Thoracic aorta (tissue), 2 donors: Measurements from ENCODE around the gene PIP4K2B. TPM values are rescaled to one million over a fixed set of nuclear protein-coding genes. Genes with fewer than 3 reads are reported as not detected.

Experiments
- ATAC-seq: fragments of 150-250 bp; one replicate; pipeline ENCODE4 v1.8.0; 2017; ENCODE audit warnings: low read depth; ENCODE audit not compliant: insufficient number of reproducible peaks, low FRiP score
- DNase-seq: peaks from one replicate; pipeline ENCODE4 v3.0.0-alpha.2; 2020; ENCODE audit warnings: low spot score
- H3K27ac ChIP-seq, 2 donors: fragments of 200-600 bp; sonication (generic); 1 replicate in 1 of 2; 2 replicates in 1 of 2; pipeline ENCODE4 v1.5.1; 2016; ENCODE audit warnings: mild to moderate bottlenecking in 2 of 2, moderate library complexity in 2 of 2
- H3K27me3 ChIP-seq: fragments of 200-600 bp; sonication (generic); replicated peaks from 2 replicates; pipeline ENCODE4 v1.6.0; 2016; ENCODE audit warnings: mild to moderate bottlenecking; ENCODE audit not compliant: insufficient read depth
- H3K36me3 ChIP-seq: fragments of 200-600 bp; sonication (generic); one replicate; pipeline ENCODE4 v1.5.1; 2016
- H3K4me1 ChIP-seq, 2 donors: fragments of 200-600 bp; sonication (generic); 1 replicate in 1 of 2; 2 replicates in 1 of 2; pipeline versions ENCODE4 v1.5.1 to v1.6.0; 2016; ENCODE audit warnings: low read depth in 2 of 2, mild to moderate bottlenecking in 1 of 2; ENCODE audit not compliant: control insufficient read depth in 1 of 2
- H3K4me3 ChIP-seq: fragments of 200-600 bp; sonication (generic); 2 replicates; pipeline ENCODE4 v1.5.1; 2016; ENCODE audit warnings: mild to moderate bottlenecking
- H3K9me3 ChIP-seq: fragments of 200-600 bp; sonication (generic); 2 replicates; pipeline ENCODE4 v1.5.1; 2016
- total RNA-seq, 2 donors: library from RNA; depleted of rRNA; stranded (reverse); fragments of >200 nt; gene quantifications; one replicate each; pipeline versions ENCODE4 v1.1.0 to v1.2.3, GENCODE V29; 2016
- TF ChIP-seq, protein P1 (sequence below): fragments of 200-600 bp; sonication (generic); IDR thresholded peaks from one replicate; pipeline ENCODE4 v1.5.1; 2019; ENCODE audit warnings: antibody characterized with exemption

The PIP4K2B gene
- 10 to 100 TPM; 56.9 to 82.0 TPM for total RNA-seq

DNA sequence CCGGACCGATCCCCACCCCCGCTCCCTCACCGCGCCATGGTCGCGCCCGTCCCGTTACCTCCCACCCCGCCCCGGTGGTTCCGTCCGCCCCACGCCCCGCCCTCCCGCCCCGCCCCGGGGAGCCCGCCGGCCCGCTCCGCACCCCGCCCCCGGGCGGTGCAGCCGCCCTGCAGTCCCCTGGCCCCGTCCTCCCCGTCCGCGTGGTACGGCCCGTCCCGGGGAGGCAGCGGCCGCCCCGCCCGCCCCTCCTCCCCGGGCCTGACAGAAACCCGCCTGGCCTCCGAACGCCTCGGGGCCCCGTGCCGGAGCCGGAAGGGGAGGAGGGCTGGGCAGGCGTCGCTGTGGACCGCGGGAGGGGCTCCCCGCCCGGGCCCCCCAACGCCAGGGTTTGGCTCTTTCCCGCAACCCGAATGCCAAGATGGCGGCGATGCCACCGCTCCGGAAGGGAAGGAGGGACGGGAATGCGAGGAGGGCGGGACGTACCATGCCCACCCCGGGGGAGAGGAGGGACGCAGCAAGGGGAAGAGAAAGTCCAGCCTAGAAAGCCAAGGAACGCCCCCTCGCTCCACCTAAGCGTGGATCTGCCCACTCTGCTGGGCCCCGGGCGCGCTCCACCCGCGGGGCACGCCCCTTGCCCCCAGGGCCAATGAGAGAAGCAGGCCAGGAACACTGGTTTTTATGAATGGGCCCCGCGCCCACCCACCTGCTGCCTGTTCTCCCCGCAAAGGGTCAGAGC, at the start of gene PIP4K2B:
TSS of gene PIP4K2B (minus strand) at position 56 of the 736 bp plus-strand sequence. CDS start 132 bp downstream, outside the sequence.
- Histone ChIP-seq H3K4me3 (peak within 1 kb of the TSS; percentile 93), H3K4me1 (peaks cover 19 to 37% of the 10 kb centered on the region in 2 donors), H3K36me3 (peaks cover 24% of the 10 kb centered on the region), H3K27me3 (no peaks in the 10 kb centered on the region), H3K27ac (peak within 1 kb of the TSS; percentile 97 to 99), H3K9me3 (no peaks in the 10 kb centered on the region)
- peak; percentile 89 for ATAC-seq
- TF ChIP-seq, protein P1, sequence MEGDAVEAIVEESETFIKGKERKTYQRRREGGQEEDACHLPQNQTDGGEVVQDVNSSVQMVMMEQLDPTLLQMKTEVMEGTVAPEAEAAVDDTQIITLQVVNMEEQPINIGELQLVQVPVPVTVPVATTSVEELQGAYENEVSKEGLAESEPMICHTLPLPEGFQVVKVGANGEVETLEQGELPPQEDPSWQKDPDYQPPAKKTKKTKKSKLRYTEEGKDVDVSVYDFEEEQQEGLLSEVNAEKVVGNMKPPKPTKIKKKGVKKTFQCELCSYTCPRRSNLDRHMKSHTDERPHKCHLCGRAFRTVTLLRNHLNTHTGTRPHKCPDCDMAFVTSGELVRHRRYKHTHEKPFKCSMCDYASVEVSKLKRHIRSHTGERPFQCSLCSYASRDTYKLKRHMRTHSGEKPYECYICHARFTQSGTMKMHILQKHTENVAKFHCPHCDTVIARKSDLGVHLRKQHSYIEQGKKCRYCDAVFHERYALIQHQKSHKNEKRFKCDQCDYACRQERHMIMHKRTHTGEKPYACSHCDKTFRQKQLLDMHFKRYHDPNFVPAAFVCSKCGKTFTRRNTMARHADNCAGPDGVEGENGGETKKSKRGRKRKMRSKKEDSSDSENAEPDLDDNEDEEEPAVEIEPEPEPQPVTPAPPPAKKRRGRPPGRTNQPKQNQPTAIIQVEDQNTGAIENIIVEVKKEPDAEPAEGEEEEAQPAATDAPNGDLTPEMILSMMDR, result no peak
- DNase-seq, result peak; percentile 87

DNA sequence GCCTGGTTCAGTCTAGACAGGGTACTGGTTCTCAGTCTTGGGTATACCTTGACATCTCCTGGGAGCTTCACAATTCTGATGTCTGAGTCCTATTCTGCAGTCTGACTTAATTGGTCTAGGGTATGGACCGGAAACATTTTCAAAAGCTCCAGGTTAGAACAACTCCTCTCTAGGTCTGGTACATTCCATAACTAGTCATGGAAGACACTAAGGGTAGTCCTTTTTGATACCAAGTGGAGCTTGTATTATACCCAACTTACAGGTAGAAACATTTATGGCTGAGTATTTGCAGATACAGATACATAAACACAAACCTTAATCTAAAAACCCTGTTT, 49.2 kb upstream of the PIP4K2B start:
- ATAC-seq (no peak), DNase-seq (no peak)
- Histone ChIP-seq H3K36me3 (peaks cover 37% of the 10 kb centered on the region), H3K27ac (no peak overlapping the region), H3K4me3 (no peak overlapping the region), H3K9me3 (no peaks in the 10 kb centered on the region), H3K27me3 (no peaks in the 10 kb centered on the region), H3K4me1 (peaks cover 22 to 23% of the 10 kb centered on the region in 2 donors)
- TF ChIP-seq, protein P1, result no peak

DNA sequence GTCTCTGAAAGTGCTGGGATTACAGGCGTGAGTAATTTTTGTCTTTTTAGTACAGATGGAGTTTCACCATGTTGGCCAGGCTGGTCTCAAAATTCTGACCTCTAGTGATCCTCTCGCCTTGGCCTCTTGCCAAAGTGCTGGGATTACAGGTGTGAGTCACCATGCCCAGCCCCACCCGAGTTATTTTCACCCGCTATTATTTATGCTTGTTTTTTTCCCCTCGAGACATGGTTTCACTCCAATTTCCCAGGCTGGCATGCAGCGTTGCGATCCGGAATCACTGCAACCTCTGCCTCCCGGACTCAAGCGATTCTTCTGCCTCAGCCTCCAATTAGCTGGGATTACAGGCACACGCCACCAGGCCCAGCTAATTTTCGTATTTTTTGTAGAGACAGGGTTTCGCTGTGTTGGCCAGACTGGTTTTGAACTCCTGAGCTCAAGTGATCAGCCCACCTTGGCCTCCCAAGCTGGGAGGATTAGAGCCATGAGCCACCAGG, 45.0 kb upstream of the PIP4K2B start:
- DNase-seq (no peak), ATAC-seq (no peak)
- H3K4me1 ChIP-seq, result peaks cover 0 to 4% of the 10 kb centered on the region in 2 donors
- H3K27ac ChIP-seq, result peak overlapping the region in 1 of 2 donors; percentile 59
- TF ChIP-seq, protein P1, result no peak
- no peaks in the 10 kb centered on the region for H3K27me3 ChIP-seq
- H3K4me3 ChIP-seq, result no peak overlapping the region
- peaks cover 15% of the 10 kb centered on the region for H3K36me3 ChIP-seq
- H3K9me3 ChIP-seq, result no peaks in the 10 kb centered on the region

DNA sequence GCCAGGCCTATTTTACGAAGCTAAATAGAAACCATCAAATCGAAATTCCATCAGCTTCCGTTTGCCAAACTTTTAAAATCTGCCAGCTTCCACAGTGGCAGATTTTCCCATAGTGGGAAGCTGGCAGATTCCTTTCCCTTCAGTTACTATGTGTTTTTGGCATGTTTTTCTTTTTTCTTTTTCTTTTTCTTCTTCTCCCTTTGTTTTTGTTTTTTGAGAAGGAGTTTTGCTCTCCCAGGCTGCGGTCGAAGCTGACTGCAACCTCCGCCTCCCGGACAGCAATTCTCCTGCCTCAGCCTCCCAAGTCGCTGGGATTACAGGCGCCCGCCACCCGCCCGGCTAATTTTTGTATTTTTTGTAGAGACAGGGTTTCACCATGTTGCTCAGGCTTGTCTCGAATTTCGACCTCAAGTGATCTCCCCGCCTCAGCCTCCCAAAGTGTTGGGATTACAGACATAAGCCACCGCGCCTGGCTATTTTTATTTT, 26.4 kb upstream of the PIP4K2B start:
- DNase-seq (no peak), ATAC-seq (no peak)

More for the DNA sequence above, 26.4 kb upstream of the PIP4K2B start:
- TF ChIP-seq, protein P1, result no peak
- Histone ChIP-seq H3K27me3 (no peaks in the 10 kb centered on the region), H3K4me1 (peaks cover 7 to 24% of the 10 kb centered on the region in 2 donors), H3K27ac (peak overlapping the region; percentile 96), H3K4me3 (peak overlapping the region; percentile 91), H3K36me3 (peaks cover 3% of the 10 kb centered on the region), H3K9me3 (no peaks in the 10 kb centered on the region)
